Kidney (tissue), 14 donors: ENCODE data around the gene LDB3. TPM values are rescaled to one million over a fixed set of nuclear protein-coding genes. Genes with fewer than 3 reads are reported as not detected.
A peak's percentile ranks its signal among the peaks of the same experiment; 100 is the strongest.

ENCODE experiments used
- DNase-seq, 5 donors: peaks; one replicate each; pipeline ENCODE4 v3.0.0-alpha.2; 2013 to 2020
- FAIRE-seq: peaks from 2 replicates; lab custom pipeline; 2012; peaks lifted over from hg19 to GRCh38; lab: Jason Lieb, UNC
- H3K27ac ChIP-seq, 2 donors: one replicate each; pipeline ENCODE4 v1.7.0; 2013; ENCODE audit warnings: low read depth in 2 of 2, low read length in 2 of 2, inconsistent platforms in 1 of 2
- H3K27me3 ChIP-seq: one replicate; pipeline ENCODE4 v1.7.1; 2013; ENCODE audit warnings: low read length, inconsistent platforms; ENCODE audit not compliant: control insufficient read depth, insufficient read depth
- H3K36me3 ChIP-seq, 3 donors: one replicate each; pipeline versions ENCODE4 v1.7.0 to v1.7.1; 2013; ENCODE audit warnings: low read length in 3 of 3, control low read depth in 1 of 3, inconsistent platforms in 1 of 3; ENCODE audit not compliant: insufficient read depth in 3 of 3, control insufficient read depth in 2 of 3
- H3K4me1 ChIP-seq, 3 donors: one replicate each; pipeline versions ENCODE4 v1.7.0 to v1.7.1; 2013; ENCODE audit warnings: low read length in 3 of 3, inconsistent platforms in 1 of 3, low read depth in 1 of 3; ENCODE audit not compliant: control insufficient read depth in 2 of 3, insufficient read depth in 2 of 3
- H3K4me3 ChIP-seq, 3 donors: one replicate each; pipeline versions ENCODE4 v1.7.0 to v1.8.1; 2013; ENCODE audit warnings: low read length in 3 of 3, control low read depth in 1 of 3, inconsistent platforms in 1 of 3
- H3K9ac ChIP-seq, 3 donors: one replicate each; pipeline versions ENCODE4 v1.7.0 to v1.7.1; 2013; ENCODE audit warnings: low read length in 3 of 3, control low read depth in 1 of 3, inconsistent platforms in 1 of 3
- H3K9me3 ChIP-seq, 3 donors: one replicate each; pipeline versions ENCODE4 v1.7.0 to v1.7.1; 2013; ENCODE audit warnings: low read length in 3 of 3, control low read depth in 1 of 3, inconsistent platforms in 1 of 3; ENCODE audit not compliant: control insufficient read depth in 2 of 3, insufficient read depth in 1 of 3
- CTCF ChIP-seq: IDR thresholded peaks from 3 replicates; pipeline ENCODE4 v1.5.1; 2012; ENCODE audit warnings: mild to moderate bottlenecking, moderate library complexity, borderline replicate concordance; ENCODE audit not compliant: insufficient read depth; ENCODE audit errors: extremely low read depth
- intact Hi-C: fragments of 100-400 bp; cut with DNase I; formaldehyde crosslinking; loops from one replicate; pipeline ENCODE4 v1.11.1; 2022
- polyA plus RNA-seq: library from polyadenylated mRNA; stranded (reverse); fragments of 350-450 nt; fragmentation: Illumina TruSeq; extraction: RNeasy Lipid Tissue Mini Kit (QIAGEN cat#74804); gene quantifications from one replicate; pipeline ENCODE4 v1.2.3, GENCODE V29; 2014; ENCODE audit warnings: low read depth, low replicate concordance; ENCODE audit not compliant: insufficient read depth
- total RNA-seq: library from RNA; stranded (reverse); fragmentation: NEBNext Ultra II Directional; extraction: Animal tissue kit (Norgen Biotek cat#: 25700); gene quantifications from one replicate; pipeline ENCODE4 v1.2.1, GENCODE V29; 2021
- donor health status: control.
- donor health status: control.
- donor health status: control.
- donor health status: control.
- donor health status: control.
- donor health status: DM: yes; HTN: yes; CAD: no.
- donor health status: Normal renal cell carcinoma (clear cell type).

LDB3 gene
- total and polyA plus RNA-seq, 2 donors from 2014 or later = 3.3 to 7.7 TPM

GRCh38 chr10:86706977-86707376 lies 38.7 kb downstream of the LDB3 start:
- TF ChIP-seq CTCF = no peak
- intact Hi-C loops = no loop called here
- Histone ChIP-seq H3K27me3 (no peaks in the 10 kb centered on the region), H3K36me3 (no peaks in the 10 kb centered on the region), H3K9me3 (no peaks in the 10 kb centered on the region), H3K9ac (no peak overlapping the region), H3K27ac (no peak overlapping the region), H3K4me1 (peaks cover 0 to 4% (median 4%) of the 10 kb centered on the region in 3 donors), H3K4me3 (no peak overlapping the region)
- FAIRE-seq (no peak), DNase-seq (no peak)

GRCh38 chr10:86707505-86707904 lies 39.2 kb downstream of the LDB3 start:
- Histone ChIP-seq H3K4me3 (no peak overlapping the region), H3K27me3 (no peaks in the 10 kb centered on the region), H3K9ac (no peak overlapping the region), H3K4me1 (peaks cover 0 to 9% (median 4%) of the 10 kb centered on the region in 3 donors), H3K27ac (no peak overlapping the region), H3K9me3 (no peaks in the 10 kb centered on the region), H3K36me3 (no peaks in the 10 kb centered on the region)
- TF ChIP-seq CTCF = no peak
- intact Hi-C loops = no loop called here
- DNase-seq = peak in 1 of 5 donors; percentile 55
- no peak for FAIRE-seq

- DNase-seq = peak in 2 of 5 donors; percentile 40 to 44
- no peak for TF ChIP-seq CTCF
- Histone ChIP-seq H3K4me1 (peaks cover 0 to 9% (median 4%) of the 10 kb centered on the region in 3 donors), H3K9ac (no peak overlapping the region), H3K4me3 (no peak overlapping the region), H3K36me3 (no peaks in the 10 kb centered on the region), H3K9me3 (no peaks in the 10 kb centered on the region), H3K27ac (no peak overlapping the region), H3K27me3 (no peaks in the 10 kb centered on the region)
- intact Hi-C loops = no loop called here
- no peak for FAIRE-seq
These were observed 39.9 kb downstream of the LDB3 start for GRCh38 chr10:86708068-86708782.
